Coronary artery (tissue), 2 donors: ENCODE measurements around the gene G6PD.
"Not testable (repeated sequence)": the region's sequence is repeated elsewhere in the genome, so short reads cannot be mapped to it uniquely, and the experiment has no call there.

Source experiments
- DNase-seq: peaks from one replicate; pipeline ENCODE4 v3.0.0-alpha.2; 2017; ENCODE audit warnings: low spot score
- H3K27ac ChIP-seq, 2 donors: fragments of 200-600 bp; sonication (generic); one replicate each; pipeline ENCODE4 v1.5.1; 2016 to 2019
- H3K4me3 ChIP-seq: fragments of 200-600 bp; sonication (generic); 2 replicates; pipeline ENCODE4 v1.5.1; 2016; ENCODE audit warnings: mild to moderate bottlenecking, moderate library complexity
- CTCF ChIP-seq: fragments of 200-600 bp; sonication (generic); IDR thresholded peaks from one replicate; pipeline ENCODE4 v1.5.1; 2019; ENCODE audit warnings: antibody characterized with exemption

Gene G6PD

GRCh38 chrX:154506483-154507332 lies 39.9 kb downstream of the G6PD start:
- Histone ChIP-seq H3K4me3 (no peak overlapping the region), H3K27ac (no peak overlapping the region)
- DNase-seq, result no peak
- TF ChIP-seq CTCF, result no peak

GRCh38 chrX:154505734-154506133 lies 40.9 kb downstream of the G6PD start:
- Histone ChIP-seq H3K27ac (no peak overlapping the region), H3K4me3 (no peak overlapping the region)
- no peak for TF ChIP-seq CTCF
- DNase-seq, result no peak

- TF ChIP-seq CTCF, result no peak
- Histone ChIP-seq H3K4me3 (no peak overlapping the region), H3K27ac (no peak overlapping the region)
- DNase-seq, result no peak
Observed at GRCh38 chrX:154502989-154503388, 43.7 kb downstream of the G6PD start.

GRCh38 chrX:154502098-154502497 lies 44.5 kb downstream of the G6PD start:
- DNase-seq, result no peak
- Histone ChIP-seq H3K27ac (no peak overlapping the region), H3K4me3 (no peak overlapping the region)
- TF ChIP-seq CTCF, result no peak

GRCh38 chrX:154501423-154501822 lies 45.2 kb downstream of the G6PD start:
- DNase-seq, H3K27ac ChIP-seq, H3K4me3 ChIP-seq: not testable (repeated sequence)

GRCh38 chrX:154496591-154497137 lies 50.0 kb downstream of the G6PD start:
- H3K27ac ChIP-seq, DNase-seq, H3K4me3 ChIP-seq: not testable (repeated sequence)

- TF ChIP-seq CTCF, result no peak
- H3K27ac ChIP-seq, result no peak overlapping the region
- no peak overlapping the region for H3K4me3 ChIP-seq
- no peak for DNase-seq
Observed at GRCh38 chrX:154495472-154495922, 51.1 kb downstream of the G6PD start.

- no peak overlapping the region for H3K27ac ChIP-seq
- no peak for TF ChIP-seq CTCF
- DNase-seq, result no peak
- H3K4me3 ChIP-seq, result no peak overlapping the region
Observed at GRCh38 chrX:154494715-154495114, 51.9 kb downstream of the G6PD start.
